Spleen (tissue), 11 donors: ENCODE measurements around the gene SPEM1. TPM values are rescaled to one million over a fixed set of nuclear protein-coding genes. Genes with fewer than 3 reads are reported as not detected.
"Not testable (repeated sequence)": the region's sequence is repeated elsewhere in the genome, so short reads cannot be mapped to it uniquely, and the experiment has no call there.

ENCODE experiments used
- DNase-seq: peaks from one replicate; pipeline ENCODE4 v3.0.0-alpha.2; 2020
- H3K27ac ChIP-seq, 8 donors: fragments of 200-600 bp; sonication (generic) in 7 of 8; 1 replicate in 4 of 8; 2 replicates in 4 of 8; pipeline versions ENCODE4 v1.5.0 to v1.8.0; 2016 to 2021; ENCODE audit warnings: inconsistent platforms in 4 of 8, mild to moderate bottlenecking in 4 of 8, moderate library complexity in 1 of 8
- H3K27me3 ChIP-seq, 7 donors: fragments of 200-600 bp; sonication (generic) in 6 of 7; replicated peaks in 1 of 7; 1 replicate in 4 of 7; 2 replicates in 3 of 7; pipeline versions ENCODE4 v1.5.0 to v1.8.0; 2016 to 2021; ENCODE audit warnings: inconsistent platforms in 3 of 7, mild to moderate bottlenecking in 1 of 7
- H3K36me3 ChIP-seq, 6 donors: fragments of 200-600 bp; sonication (generic) in 5 of 6; 1 replicate in 4 of 6; 2 replicates in 2 of 6; pipeline versions ENCODE4 v1.5.0 to v1.8.0; 2016 to 2021; ENCODE audit warnings: inconsistent platforms in 2 of 6
- H3K4me1 ChIP-seq, 6 donors: fragments of 200-600 bp; sonication (generic) in 5 of 6; 1 replicate in 3 of 6; 2 replicates in 3 of 6; pipeline versions ENCODE4 v1.5.0 to v1.8.0; 2016 to 2021; ENCODE audit warnings: inconsistent platforms in 3 of 6
- H3K4me3 ChIP-seq, 8 donors: fragments of 200-600 bp; sonication (generic) in 7 of 8; 1 replicate in 4 of 8; 2 replicates in 4 of 8; pipeline versions ENCODE4 v1.5.0 to v1.8.0; 2016 to 2021; ENCODE audit warnings: inconsistent platforms in 4 of 8, mild to moderate bottlenecking in 4 of 8, moderate library complexity in 2 of 8
- H3K9me3 ChIP-seq, 8 donors: fragments of 200-600 bp; sonication (generic) in 7 of 8; 1 replicate in 4 of 8; 2 replicates in 4 of 8; pipeline versions ENCODE4 v1.5.0 to v1.8.0; 2016 to 2021; ENCODE audit warnings: inconsistent platforms in 4 of 8
- CTCF ChIP-seq, 11 experiments: fragments of 200-600 bp in 7 of 11; fragments of 450-650 bp in 4 of 11; sonication (generic) in 4 of 11; IDR thresholded peaks in 8 of 11; conservative IDR thresholded peaks in 3 of 11; 1 replicate in 7 of 11; 2 replicates in 4 of 11; pipeline versions ENCODE4 v1.4.0 to v1.8.0; 2016 to 2021; ENCODE audit warnings: antibody characterized with exemption in 11 of 11, inconsistent platforms in 4 of 11, mild to moderate bottlenecking in 1 of 11
- POLR2A ChIP-seq, 3 donors: fragments of 450-650 bp; IDR thresholded peaks; one replicate each; pipeline ENCODE4 v1.5.1; 2017; ENCODE audit warnings: antibody characterized with exemption in 3 of 3, mild to moderate bottlenecking in 1 of 3
- POLR2AphosphoS5 ChIP-seq, 3 donors: sonication (generic); formaldehyde crosslinking; IDR thresholded peaks; one replicate each; pipeline ENCODE4 v1.5.1; 2017; ENCODE audit warnings: antibody characterized with exemption in 3 of 3
- WGBS, 5 donors: extraction: QIAGEN DNeasy Blood & Tissue Kit in 3 of 5; methylation state at CpG; one replicate each; pipeline versions ENCODE4 v1.1.5 to v1.1.7; 2013 to 2018; 5-methylcytosine and 5-hydroxymethylcytosine counted together
- intact Hi-C: fragments of 100-400 bp; cut with DNase I; formaldehyde crosslinking; loops from one replicate; pipeline ENCODE4 v1.15.0; 2023; ENCODE audit warnings: low total_unique reads
- polyA plus RNA-seq, 3 donors: library from polyadenylated mRNA; stranded (reverse); fragments of 200-250 nt; gene quantifications; one replicate each; pipeline ENCODE4 v1.2.1, GENCODE V29; 2013
- total RNA-seq, 7 donors: library from RNA; depleted of rRNA in 3 of 7; stranded (reverse); fragments of >200 nt in 3 of 7; fragmentation: NEBNext Ultra II Directional in 4 of 7; extraction: Animal tissue kit (Norgen Biotek cat#: 25700) in 4 of 7; gene quantifications; one replicate each; pipeline versions ENCODE4 v1.1.0 to v1.2.1, GENCODE V29; 2016 to 2021
- donor health status: healthy with polysubstance abuse.
- donor health status: DM: no; HTN: no; CAD: no; lungs with moderate emphysema.
- donor health status: DM: no; HTN: no; CAD: no.
- donor health status: Bipolar disorder and iron deficiency.
- donor health status: healthy.
- donor health status: DM: no; HTN: no; CAD: no.
- donor health status: DM: yes; HTN: yes; CAD: no.

The SPEM1 gene
- total and polyA plus RNA-seq, 10 donors, result not detected

DNA sequence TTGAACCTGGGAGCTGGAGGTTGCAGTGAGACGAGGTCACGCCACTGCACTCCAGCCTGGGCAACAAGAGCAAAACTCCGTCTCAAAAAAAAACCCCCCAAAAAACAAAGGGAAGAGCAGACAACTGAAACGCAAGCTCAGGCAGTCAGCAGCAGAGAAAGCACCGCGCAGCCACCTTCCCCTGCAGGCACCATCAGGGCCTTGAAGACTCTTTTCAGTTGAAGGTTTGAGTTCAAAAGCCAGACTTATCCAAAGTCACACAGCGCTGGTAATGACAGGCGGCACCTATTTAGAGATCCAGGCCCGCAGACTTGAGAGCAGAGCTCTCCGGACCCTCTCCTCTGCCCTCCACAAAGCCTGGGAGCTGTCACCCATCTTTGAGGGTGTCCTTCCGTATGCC lies 48.2 kb downstream of the SPEM1 start:
- Histone ChIP-seq H3K27ac (peak overlapping the region in 1 of 8 donors; percentile 21), H3K36me3 (peaks cover 0 to 54% (median 24%) of the 10 kb centered on the region in 6 donors), H3K4me3 (no peak overlapping the region), H3K9me3 (no peaks in the 10 kb centered on the region), H3K27me3 (no peaks in the 10 kb centered on the region), H3K4me1 (peaks cover 17 to 79% (median 53%) of the 10 kb centered on the region in 6 donors)
- TF ChIP-seq POLR2A (IDR thresholded peaks at IDR 0.05) (no peak), CTCF (IDR thresholded peaks at IDR 0.05 in 8 of 11, conservative IDR thresholded peaks at IDR 0.05 in 3 of 11) (no peak), POLR2AphosphoS5 (IDR thresholded peaks at IDR 0.05) (no peak)
- intact Hi-C loops, result no loop called here
- DNase-seq, result no peak
- WGBS, 5 donors, result 90 to 94% (median 94%) methylated on average over 11 of the region's 11 CpGs

GRCh38 chr17:7468804-7469389 lies 48.8 kb downstream of the SPEM1 start:
- no peaks in the 10 kb centered on the region for H3K27me3 ChIP-seq
- 79 to 91% (median 84%) methylated on average over 12 of the region's 12 CpGs for WGBS, 5 donors
- peak overlapping the region in 1 of 8 donors; percentile 21 for H3K27ac ChIP-seq
- peaks cover 0 to 48% (median 18%) of the 10 kb centered on the region in 6 donors for H3K36me3 ChIP-seq
- DNase-seq, result no peak
- no peaks in the 10 kb centered on the region for H3K9me3 ChIP-seq
- no peak for TF ChIP-seq POLR2AphosphoS5 (IDR thresholded peaks at IDR 0.05)
- no peak for TF ChIP-seq POLR2A (IDR thresholded peaks at IDR 0.05)
- no peak for TF ChIP-seq CTCF (IDR thresholded peaks at IDR 0.05 in 8 of 11, conservative IDR thresholded peaks at IDR 0.05 in 3 of 11)
- intact Hi-C loops, result no loop called here
- H3K4me1 ChIP-seq, result peaks cover 21 to 86% (median 53%) of the 10 kb centered on the region in 6 donors
- H3K4me3 ChIP-seq, result no peak overlapping the region

- H3K27ac ChIP-seq, DNase-seq, intact Hi-C loops, H3K9me3 ChIP-seq, H3K4me3 ChIP-seq, H3K27me3 ChIP-seq: not testable (repeated sequence)
- Histone ChIP-seq H3K4me1 (peaks cover 22 to 94% (median 57%) of the 10 kb centered on the region in 6 donors), H3K36me3 (peaks cover 0 to 47% (median 11%) of the 10 kb centered on the region in 6 donors)
- 85 to 96% (median 91%) methylated on average over 12 of the region's 12 CpGs for WGBS, 5 donors
These were observed 49.7 kb downstream of the SPEM1 start for GRCh38 chr17:7469843-7470242.

DNA sequence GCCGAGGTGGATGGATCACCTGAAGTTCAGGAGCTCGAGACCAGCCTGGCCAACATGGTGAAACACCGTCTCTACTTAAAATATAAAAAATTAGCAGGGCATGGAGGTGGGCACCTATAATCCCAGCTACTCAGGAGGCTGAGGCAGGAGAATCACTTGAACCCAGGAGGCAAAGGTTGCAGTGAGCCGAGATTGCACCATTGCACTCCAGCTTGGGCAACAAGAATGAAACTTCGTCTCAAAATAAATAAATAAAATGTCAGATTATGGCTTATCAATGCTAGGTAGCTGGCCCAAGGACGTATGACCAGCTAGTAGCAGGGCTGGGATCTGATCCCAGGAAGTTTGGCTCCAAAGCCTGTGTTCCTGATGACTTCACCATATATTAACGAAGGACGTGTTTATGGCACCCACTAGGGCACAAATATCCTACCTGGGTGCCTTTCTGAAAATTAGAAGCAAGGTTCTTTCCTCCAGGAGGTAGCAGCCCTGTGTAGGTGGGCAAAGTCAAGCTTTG lies 50.4 kb downstream of the SPEM1 start:
- DNase-seq, intact Hi-C loops, H3K9me3 ChIP-seq, H3K4me3 ChIP-seq, H3K27me3 ChIP-seq: not testable (repeated sequence)
- 83 to 91% (median 86%) methylated on average over 8 of the region's 8 CpGs for WGBS, 5 donors
- H3K27ac ChIP-seq, result peak overlapping the region in 2 of 8 donors; percentile 54 to 68
- H3K4me1 ChIP-seq, result peaks cover 29 to 98% (median 62%) of the 10 kb centered on the region in 6 donors
- H3K36me3 ChIP-seq, result peaks cover 0 to 41% (median 7%) of the 10 kb centered on the region in 6 donors

Other genes with a start within 250 kb of the SPEM1 start
Only the 30 nearest of the 39 such genes appear.
- gene GABARAP, start 177.9 kb upstream of the SPEM1 start, total RNA-seq, result 100 to 1,000 TPM; 222 to 519 (median 438) TPM
- gene GABARAP, start 177.9 kb upstream of the SPEM1 start, polyA plus RNA-seq, result 100 to 1,000 TPM; 755 to 855 (median 822) TPM
- 100 to 1,000 TPM in 4 of 7 donors, 10 to 100 TPM in 3; 83.1 to 133 (median 119) TPM for gene CTDNEP1, start 168.6 kb upstream of the SPEM1 start, total RNA-seq
- gene CTDNEP1, start 168.6 kb upstream of the SPEM1 start, polyA plus RNA-seq, result 100 to 1,000 TPM in 1 of 3 donors, 10 to 100 TPM in 2; 69.3 to 104 (median 86.1) TPM
- gene ELP5, start 168.1 kb upstream of the SPEM1 start, total RNA-seq, result 10 to 100 TPM; 22.1 to 40.3 (median 36.3) TPM
- 10 to 100 TPM; 36.2 to 40.2 (median 37.2) TPM for gene ELP5, start 168.1 kb upstream of the SPEM1 start, polyA plus RNA-seq
- 1 to 10 TPM in 6 of 7 donors, under 1 TPM in 1; 0.74 to 6.6 (median 2.4) TPM for gene CLDN7, start 157.8 kb upstream of the SPEM1 start, total RNA-seq
- 1 to 10 TPM; 2.9 to 6.0 (median 4.3) TPM for gene CLDN7, start 157.8 kb upstream of the SPEM1 start, polyA plus RNA-seq
- gene SLC2A4, start 138.6 kb upstream of the SPEM1 start, total RNA-seq, result 1 to 10 TPM in 1 of 7 donors, under 1 TPM in 6; 0.39 to 1.6 (median 0.51) TPM
- under 1 TPM; 0.07 to 0.56 (median 0.29) TPM for gene SLC2A4, start 138.6 kb upstream of the SPEM1 start, polyA plus RNA-seq
- under 1 TPM in 3 of 7 donors, not detected in 4; 0.11 to 0.40 (median 0.19) TPM for gene YBX2, start 125.7 kb upstream of the SPEM1 start, total RNA-seq
- gene YBX2, start 125.7 kb upstream of the SPEM1 start, polyA plus RNA-seq, result under 1 TPM; 0.09 to 0.22 (median 0.12) TPM
- gene EIF5A, start 112.7 kb upstream of the SPEM1 start, total RNA-seq, result 100 to 1,000 TPM; 117 to 326 (median 244) TPM
- 100 to 1,000 TPM; 310 to 426 (median 376) TPM for gene EIF5A, start 112.7 kb upstream of the SPEM1 start, polyA plus RNA-seq
- gene GPS2, start 105.0 kb upstream of the SPEM1 start, total RNA-seq, result 100 to 1,000 TPM in 2 of 7 donors, 10 to 100 TPM in 5; 54.1 to 123 (median 65.4) TPM
- gene GPS2, start 105.0 kb upstream of the SPEM1 start, polyA plus RNA-seq, result 10 to 100 TPM; 56.6 to 73.2 (median 70.9) TPM
- 10 to 100 TPM; 16.5 to 53.9 (median 44.3) TPM for gene NEURL4, start 91.0 kb upstream of the SPEM1 start, total RNA-seq
- 10 to 100 TPM; 17.6 to 48.6 (median 36.3) TPM for gene NEURL4, start 91.0 kb upstream of the SPEM1 start, polyA plus RNA-seq
- 100 to 1,000 TPM; 118 to 312 (median 208) TPM for gene ACAP1, start 83.8 kb upstream of the SPEM1 start, total RNA-seq
- 100 to 1,000 TPM; 126 to 266 (median 245) TPM for gene ACAP1, start 83.8 kb upstream of the SPEM1 start, polyA plus RNA-seq
- gene KCTD11, start 68.2 kb upstream of the SPEM1 start, total RNA-seq, result 10 to 100 TPM in 1 of 7 donors, 1 to 10 TPM in 6; 7.7 to 10.0 (median 9.1) TPM
- 10 to 100 TPM in 1 of 3 donors, 1 to 10 TPM in 2; 5.4 to 12.0 (median 6.0) TPM for gene KCTD11, start 68.2 kb upstream of the SPEM1 start, polyA plus RNA-seq
- gene TMEM95, start 65.2 kb upstream of the SPEM1 start, total RNA-seq, result not detected
- gene TMEM95, start 65.2 kb upstream of the SPEM1 start, polyA plus RNA-seq, result not detected
- gene TNK1, start 39.2 kb upstream of the SPEM1 start, total RNA-seq, result 10 to 100 TPM in 1 of 7 donors, 1 to 10 TPM in 6; 4.2 to 16.2 (median 6.4) TPM
- 1 to 10 TPM; 6.6 to 8.7 (median 8.3) TPM for gene TNK1, start 39.2 kb upstream of the SPEM1 start, polyA plus RNA-seq
- gene PLSCR3, start 25.8 kb upstream of the SPEM1 start, total RNA-seq, result 10 to 100 TPM; 34.1 to 63.2 (median 51.1) TPM
- 10 to 100 TPM; 31.3 to 45.9 (median 33.3) TPM for gene PLSCR3, start 25.8 kb upstream of the SPEM1 start, polyA plus RNA-seq
- 10 to 100 TPM; 39.1 to 82.5 (median 50.3) TPM for gene TMEM256, start 16.2 kb upstream of the SPEM1 start, total RNA-seq
- gene TMEM256, start 16.2 kb upstream of the SPEM1 start, polyA plus RNA-seq, result 100 to 1,000 TPM; 175 to 193 (median 179) TPM
- gene NLGN2, start 12.5 kb upstream of the SPEM1 start, total RNA-seq, result 10 to 100 TPM in 6 of 7 donors, 1 to 10 TPM in 1; 8.7 to 23.0 (median 13.0) TPM
- 1 to 10 TPM; 2.2 to 6.5 (median 4.3) TPM for gene NLGN2, start 12.5 kb upstream of the SPEM1 start, polyA plus RNA-seq
- not detected for gene SPEM2, start 5.3 kb downstream of the SPEM1 start, total RNA-seq
- gene SPEM2, start 5.3 kb downstream of the SPEM1 start, polyA plus RNA-seq, result not detected
- not detected for gene SPEM3, start 8.5 kb downstream of the SPEM1 start, total RNA-seq
- not detected for gene SPEM3, start 8.5 kb downstream of the SPEM1 start, polyA plus RNA-seq
- 10 to 100 TPM in 5 of 7 donors, 1 to 10 TPM in 2; 7.1 to 17.4 (median 10.9) TPM for gene TMEM102, start 15.1 kb downstream of the SPEM1 start, total RNA-seq
- gene TMEM102, start 15.1 kb downstream of the SPEM1 start, polyA plus RNA-seq, result 1 to 10 TPM; 4.7 to 9.8 (median 7.8) TPM
- gene FGF11, start 19.2 kb downstream of the SPEM1 start, total RNA-seq, result 1 to 10 TPM; 1.0 to 5.5 (median 3.2) TPM
- 1 to 10 TPM; 1.5 to 3.5 (median 2.0) TPM for gene FGF11, start 19.2 kb downstream of the SPEM1 start, polyA plus RNA-seq
- 10 to 100 TPM in 5 of 7 donors, 1 to 10 TPM in 2; 7.3 to 12.9 (median 11.4) TPM for gene CHRNB1, start 24.7 kb downstream of the SPEM1 start, total RNA-seq
- 10 to 100 TPM in 2 of 3 donors, 1 to 10 TPM in 1; 7.3 to 12.4 (median 11.1) TPM for gene CHRNB1, start 24.7 kb downstream of the SPEM1 start, polyA plus RNA-seq
- 10 to 100 TPM; 38.7 to 68.8 (median 46.5) TPM for gene ZBTB4, start 59.3 kb downstream of the SPEM1 start, total RNA-seq
- 10 to 100 TPM; 10.5 to 23.7 (median 12.3) TPM for gene ZBTB4, start 59.3 kb downstream of the SPEM1 start, polyA plus RNA-seq
- gene SLC35G6, start 61.1 kb downstream of the SPEM1 start, total RNA-seq, result not detected
- gene SLC35G6, start 61.1 kb downstream of the SPEM1 start, polyA plus RNA-seq, result under 1 TPM in 1 of 3 donors, not detected in 2; 0.13 TPM
- gene POLR2A, start 64.0 kb downstream of the SPEM1 start, total RNA-seq, result 100 to 1,000 TPM; 108 to 196 (median 173) TPM
- 10 to 100 TPM in 1 of 3 donors, 1 to 10 TPM in 2; 8.2 to 26.0 (median 8.8) TPM for gene POLR2A, start 64.0 kb downstream of the SPEM1 start, polyA plus RNA-seq
- 10 to 100 TPM; 37.4 to 64.6 (median 60.5) TPM for gene TNFSF12, start 128.7 kb downstream of the SPEM1 start, total RNA-seq
- gene TNFSF12, start 128.7 kb downstream of the SPEM1 start, polyA plus RNA-seq, result 10 to 100 TPM; 46.5 to 65.0 (median 49.3) TPM
- 10 to 100 TPM; 14.5 to 54.0 (median 31.6) TPM for gene TNFSF13, start 138.4 kb downstream of the SPEM1 start, total RNA-seq
- 10 to 100 TPM; 19.9 to 23.4 (median 20.5) TPM for gene TNFSF13, start 138.4 kb downstream of the SPEM1 start, polyA plus RNA-seq
- 10 to 100 TPM; 36.3 to 71.7 (median 42.9) TPM for gene SENP3, start 141.6 kb downstream of the SPEM1 start, total RNA-seq
- 10 to 100 TPM; 43.1 to 52.7 (median 45.6) TPM for gene SENP3, start 141.6 kb downstream of the SPEM1 start, polyA plus RNA-seq
- 100 to 1,000 TPM; 177 to 387 (median 271) TPM for gene CD68, start 159.3 kb downstream of the SPEM1 start, total RNA-seq
- 100 to 1,000 TPM in 1 of 3 donors, 10 to 100 TPM in 2; 52.5 to 236 (median 86.1) TPM for gene CD68, start 159.3 kb downstream of the SPEM1 start, polyA plus RNA-seq
- gene MPDU1, start 163.5 kb downstream of the SPEM1 start, total RNA-seq, result 100 to 1,000 TPM in 1 of 7 donors, 10 to 100 TPM in 6; 35.5 to 163 (median 51.2) TPM
- gene MPDU1, start 163.5 kb downstream of the SPEM1 start, polyA plus RNA-seq, result 10 to 100 TPM; 42.7 to 73.0 (median 59.5) TPM
- 1 to 10 TPM in 1 of 7 donors, under 1 TPM in 2, not detected in 4; 0.41 to 1.7 (median 0.64) TPM for gene SOX15, start 169.8 kb downstream of the SPEM1 start, total RNA-seq
- under 1 TPM; 0.20 to 0.44 (median 0.32) TPM for gene SOX15, start 169.8 kb downstream of the SPEM1 start, polyA plus RNA-seq